Dermis blood vessel endothelial cell (primary cell): ENCODE data around the gene PGLYRP3. TPM values are rescaled to one million over a fixed set of nuclear protein-coding genes. Genes with fewer than 3 reads are reported as not detected.
"Not testable (repeated sequence)": the region's sequence is repeated elsewhere in the genome, so short reads cannot be mapped to it uniquely, and the experiment has no call there.

ENCODE experiments used
- DNase-seq: peaks from one replicate; pipeline ENCODE4 v3.0.0; 2010
- total RNA-seq: library from RNA; depleted of rRNA; stranded (reverse); fragments of >200 nt; gene quantifications from 2 replicates; pipeline ENCODE4 v1.2.3, GENCODE V29; 2014

The PGLYRP3 gene
- total RNA-seq, 1 donor from 2014 or later: not detected

GRCh38 chr1:153348511-153349362 is 36.0 kb upstream of the PGLYRP3 start, which contains the start of gene PGLYRP4:
Gene PGLYRP4, minus strand, starts transcription at chr1:153348841. Its CDS starts 909 bp downstream, at chr1:153347932.
- DNase-seq: no peak

- DNase-seq: no peak
These were observed 35.1 kb upstream of the PGLYRP3 start for GRCh38 chr1:153347856-153348255.

GRCh38 chr1:153347049-153347448 is 34.3 kb upstream of the PGLYRP3 start:
- DNase-seq: not testable (repeated sequence)

GRCh38 chr1:153346077-153346723 is 33.4 kb upstream of the PGLYRP3 start:
- no peak for DNase-seq

GRCh38 chr1:153345187-153346076 is 32.7 kb upstream of the PGLYRP3 start:
- DNase-seq: no peak

GRCh38 chr1:153344718-153345025 is 31.9 kb upstream of the PGLYRP3 start:
- DNase-seq: no peak

- DNase-seq: no peak
These were observed 31.3 kb upstream of the PGLYRP3 start for GRCh38 chr1:153343811-153344717.

GRCh38 chr1:153343040-153343681 is 30.4 kb upstream of the PGLYRP3 start:
- DNase-seq: no peak

GRCh38 chr1:153342178-153342577 is 29.4 kb upstream of the PGLYRP3 start:
- no peak for DNase-seq

- DNase-seq: no peak
These were observed 28.7 kb upstream of the PGLYRP3 start for GRCh38 chr1:153341431-153341934.

- no peak for DNase-seq
These were observed 27.6 kb upstream of the PGLYRP3 start for GRCh38 chr1:153340356-153340755.

- DNase-seq: no peak
These were observed 27.1 kb upstream of the PGLYRP3 start for GRCh38 chr1:153339802-153340201.

GRCh38 chr1:153337980-153338853 is 25.5 kb upstream of the PGLYRP3 start:
- no peak for DNase-seq

- no peak for DNase-seq
These were observed 23.9 kb upstream of the PGLYRP3 start for GRCh38 chr1:153336650-153337049.

- no peak for DNase-seq
These were observed 21.1 kb upstream of the PGLYRP3 start for GRCh38 chr1:153333902-153334301.

- no peak for DNase-seq
These were observed 12.2 kb upstream of the PGLYRP3 start for GRCh38 chr1:153324912-153325311.

- no peak for DNase-seq
These were observed 9.8 kb upstream of the PGLYRP3 start for GRCh38 chr1:153322568-153322967.

GRCh38 chr1:153318145-153318544 is 5.4 kb upstream of the PGLYRP3 start:
- DNase-seq: not testable (repeated sequence)

- not testable (repeated sequence) for DNase-seq
These were observed 3.3 kb upstream of the PGLYRP3 start for GRCh38 chr1:153316013-153316412.

- DNase-seq: not testable (repeated sequence)
These were observed 1.6 kb upstream of the PGLYRP3 start for GRCh38 chr1:153314388-153314787.
